ENCODE measurements around the gene COL25A1.

- TF ChIP-seq, protein P1, sequence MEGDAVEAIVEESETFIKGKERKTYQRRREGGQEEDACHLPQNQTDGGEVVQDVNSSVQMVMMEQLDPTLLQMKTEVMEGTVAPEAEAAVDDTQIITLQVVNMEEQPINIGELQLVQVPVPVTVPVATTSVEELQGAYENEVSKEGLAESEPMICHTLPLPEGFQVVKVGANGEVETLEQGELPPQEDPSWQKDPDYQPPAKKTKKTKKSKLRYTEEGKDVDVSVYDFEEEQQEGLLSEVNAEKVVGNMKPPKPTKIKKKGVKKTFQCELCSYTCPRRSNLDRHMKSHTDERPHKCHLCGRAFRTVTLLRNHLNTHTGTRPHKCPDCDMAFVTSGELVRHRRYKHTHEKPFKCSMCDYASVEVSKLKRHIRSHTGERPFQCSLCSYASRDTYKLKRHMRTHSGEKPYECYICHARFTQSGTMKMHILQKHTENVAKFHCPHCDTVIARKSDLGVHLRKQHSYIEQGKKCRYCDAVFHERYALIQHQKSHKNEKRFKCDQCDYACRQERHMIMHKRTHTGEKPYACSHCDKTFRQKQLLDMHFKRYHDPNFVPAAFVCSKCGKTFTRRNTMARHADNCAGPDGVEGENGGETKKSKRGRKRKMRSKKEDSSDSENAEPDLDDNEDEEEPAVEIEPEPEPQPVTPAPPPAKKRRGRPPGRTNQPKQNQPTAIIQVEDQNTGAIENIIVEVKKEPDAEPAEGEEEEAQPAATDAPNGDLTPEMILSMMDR (IDR thresholded peaks at IDR 0.05; ENCODE audit: insufficient read depth, low read depth, low read length): no peak
- TF ChIP-seq EZH2 (IDR thresholded peaks at IDR 0.05; ENCODE audit: insufficient read depth, low read length): no peak
Observed at GRCh38 chr4:109334129-109335105, 32.0 kb upstream of the COL25A1 start.

Data from astrocyte (in vitro differentiated cells and primary cell).